Loucy (cell line): ENCODE data around the gene ADAMTS6.
"Not testable (repeated sequence)": the region's sequence is repeated elsewhere in the genome, so short reads cannot be mapped to it uniquely, and the experiment has no call there.

Experiments
- H2AFZ ChIP-seq: fragments of 200-600 bp; sonication (generic); 2 replicates; pipeline ENCODE4 v1.6.0; 2016; ENCODE audit warnings: antibody characterized with exemption, mild to moderate bottlenecking, low read length, moderate library complexity
- H3F3A ChIP-seq: fragments of 200-600 bp; 2 replicates; pipeline ENCODE4 v1.6.0; 2016; ENCODE audit warnings: antibody characterized with exemption, low read depth, mild to moderate bottlenecking
- H3K27me3 ChIP-seq: fragments of 200-600 bp; sonication (generic); 2 replicates; pipeline ENCODE4 v1.6.1; 2014; ENCODE audit warnings: low read length, mild to moderate bottlenecking; ENCODE audit not compliant: insufficient read depth, poor library complexity, severe bottlenecking
- H3K36me3 ChIP-seq: fragments of 200-600 bp; sonication (generic); 2 replicates; pipeline ENCODE4 v1.6.1; 2016; ENCODE audit warnings: low read length; ENCODE audit not compliant: insufficient read depth
- H3K4me1 ChIP-seq: fragments of 200-600 bp; sonication (generic); 2 replicates; pipeline ENCODE4 v1.5.1; 2014; ENCODE audit warnings: low read length, mild to moderate bottlenecking; ENCODE audit not compliant: insufficient read depth, poor library complexity, severe bottlenecking
- H3K4me2 ChIP-seq: fragments of 200-600 bp; sonication (generic); 2 replicates; pipeline ENCODE4 v1.6.0; 2014; ENCODE audit warnings: antibody characterized with exemption, low read length, low read depth, mild to moderate bottlenecking; ENCODE audit not compliant: poor library complexity, severe bottlenecking
- H3K4me3 ChIP-seq: fragments of 200-600 bp; sonication (generic); 2 replicates; pipeline ENCODE4 v1.5.1; 2014; ENCODE audit warnings: low read length, mild to moderate bottlenecking, mixed read lengths; ENCODE audit not compliant: poor library complexity, severe bottlenecking
- H3K79me2 ChIP-seq: fragments of 200-600 bp; sonication (generic); 2 replicates; pipeline ENCODE4 v1.6.1; 2014; ENCODE audit warnings: low read length; ENCODE audit not compliant: insufficient read depth
- H3K9ac ChIP-seq: fragments of 200-600 bp; sonication (generic); 2 replicates; pipeline ENCODE4 v1.6.0; 2014; ENCODE audit warnings: mild to moderate bottlenecking, low read depth, low read length, moderate library complexity; ENCODE audit not compliant: poor library complexity, severe bottlenecking
- H3K9me2 ChIP-seq: fragments of 200-600 bp; sonication (generic); replicated peaks from 2 replicates; pipeline ENCODE4 v1.6.1; 2016; ENCODE audit warnings: low read depth, low read length, mixed read lengths
- H3K9me3 ChIP-seq: fragments of 200-600 bp; sonication (generic); 2 replicates; pipeline ENCODE4 v1.6.1; 2014; ENCODE audit warnings: mild to moderate bottlenecking, antibody characterized with exemption, low read length, low read depth; ENCODE audit not compliant: insufficient read depth
- H4K20me1 ChIP-seq: fragments of 200-600 bp; sonication (generic); 2 replicates; pipeline ENCODE4 v1.6.0; 2014; ENCODE audit warnings: antibody characterized with exemption, low read length, mild to moderate bottlenecking; ENCODE audit not compliant: insufficient read depth, poor library complexity, severe bottlenecking
- EZH2phosphoT487 ChIP-seq: fragments of 200-600 bp; IDR thresholded peaks from 2 replicates; pipeline ENCODE4 v1.6.1; 2018; ENCODE audit warnings: antibody characterized with exemption, mild to moderate bottlenecking, moderate library complexity, borderline replicate concordance
- TF ChIP-seq, protein P1 (sequence below): fragments of 200-600 bp; sonication (generic); conservative IDR thresholded peaks from 2 replicates; pipeline ENCODE4 v1.5.1; 2014; ENCODE audit warnings: mild to moderate bottlenecking, antibody characterized with exemption, low read length

The ADAMTS6 gene

GRCh38 chr5:65383859-65384258 is 97.9 kb downstream of the ADAMTS6 start:
- Histone ChIP-seq H3K9me3 (no peaks in the 10 kb centered on the region), H3K27me3 (no peaks in the 10 kb centered on the region), H3K79me2 (no peaks in the 10 kb centered on the region), H3K9me2 (no peaks in the 10 kb centered on the region), H3K4me1 (no peaks in the 10 kb centered on the region), H2AFZ (no peak overlapping the region), H3K4me3 (no peak overlapping the region), H3K4me2 (no peak overlapping the region), H3K36me3 (no peaks in the 10 kb centered on the region), H3F3A (no peaks in the 10 kb centered on the region), H4K20me1 (no peaks in the 10 kb centered on the region), H3K9ac (no peak overlapping the region)
- TF ChIP-seq, protein P1, sequence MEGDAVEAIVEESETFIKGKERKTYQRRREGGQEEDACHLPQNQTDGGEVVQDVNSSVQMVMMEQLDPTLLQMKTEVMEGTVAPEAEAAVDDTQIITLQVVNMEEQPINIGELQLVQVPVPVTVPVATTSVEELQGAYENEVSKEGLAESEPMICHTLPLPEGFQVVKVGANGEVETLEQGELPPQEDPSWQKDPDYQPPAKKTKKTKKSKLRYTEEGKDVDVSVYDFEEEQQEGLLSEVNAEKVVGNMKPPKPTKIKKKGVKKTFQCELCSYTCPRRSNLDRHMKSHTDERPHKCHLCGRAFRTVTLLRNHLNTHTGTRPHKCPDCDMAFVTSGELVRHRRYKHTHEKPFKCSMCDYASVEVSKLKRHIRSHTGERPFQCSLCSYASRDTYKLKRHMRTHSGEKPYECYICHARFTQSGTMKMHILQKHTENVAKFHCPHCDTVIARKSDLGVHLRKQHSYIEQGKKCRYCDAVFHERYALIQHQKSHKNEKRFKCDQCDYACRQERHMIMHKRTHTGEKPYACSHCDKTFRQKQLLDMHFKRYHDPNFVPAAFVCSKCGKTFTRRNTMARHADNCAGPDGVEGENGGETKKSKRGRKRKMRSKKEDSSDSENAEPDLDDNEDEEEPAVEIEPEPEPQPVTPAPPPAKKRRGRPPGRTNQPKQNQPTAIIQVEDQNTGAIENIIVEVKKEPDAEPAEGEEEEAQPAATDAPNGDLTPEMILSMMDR = no peak
- TF ChIP-seq EZH2phosphoT487 = no peak

DNA sequence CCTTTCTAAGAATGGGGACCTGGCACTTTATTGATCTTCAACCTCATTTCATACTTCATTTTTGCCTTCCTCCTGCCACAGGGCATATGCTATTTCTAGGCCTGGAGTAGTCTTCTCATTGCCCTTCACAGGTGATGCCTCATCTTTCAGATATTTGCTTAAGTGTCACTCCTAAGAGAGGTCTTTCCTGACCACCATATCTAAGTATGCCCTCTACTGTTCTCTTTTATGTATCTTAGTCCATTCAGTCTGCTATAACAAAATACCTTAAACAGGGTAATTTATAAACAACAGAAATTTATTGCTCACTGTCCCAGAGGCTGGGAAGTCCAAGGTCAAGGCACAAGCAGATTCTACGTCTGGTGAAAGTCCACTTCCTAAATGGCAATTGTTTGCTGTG is 99.1 kb downstream of the ADAMTS6 start:
- Histone ChIP-seq H3K27me3 (no peaks in the 10 kb centered on the region), H3K4me2 (no peak overlapping the region), H3K36me3 (no peaks in the 10 kb centered on the region), H3K9me2 (no peaks in the 10 kb centered on the region), H3K4me3 (no peak overlapping the region), H3F3A (no peaks in the 10 kb centered on the region), H2AFZ (no peak overlapping the region), H3K9me3 (no peaks in the 10 kb centered on the region), H3K4me1 (no peaks in the 10 kb centered on the region), H3K79me2 (no peaks in the 10 kb centered on the region), H4K20me1 (no peaks in the 10 kb centered on the region), H3K9ac (no peak overlapping the region)
- TF ChIP-seq, protein P1 = peak; percentile 39; the same call in 1 of the 2 replicates
- TF ChIP-seq EZH2phosphoT487 = no peak

DNA sequence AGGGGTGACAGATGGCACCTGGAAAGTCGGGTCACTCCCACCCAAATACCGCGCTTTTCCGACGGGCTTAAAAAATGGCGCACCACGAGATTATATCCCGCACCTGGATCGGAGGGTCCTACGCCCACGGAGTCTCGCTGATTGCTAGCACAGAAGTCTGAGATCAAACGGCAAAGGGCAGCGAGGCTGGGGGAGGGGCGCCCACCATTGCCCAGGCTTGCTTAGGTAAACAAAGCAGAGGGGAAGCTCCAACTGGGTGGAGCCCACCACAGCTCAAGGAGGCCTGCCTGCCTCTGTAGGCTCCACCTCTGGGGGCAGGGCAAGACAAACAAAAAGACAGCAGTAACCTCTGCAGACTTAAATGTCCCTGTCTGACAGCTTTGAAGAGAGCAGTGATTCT is 111.2 kb downstream of the ADAMTS6 start:
- not testable (repeated sequence) for H3K36me3 ChIP-seq

GRCh38 chr5:65366655-65367054 is 115.1 kb downstream of the ADAMTS6 start:
- H3K9ac ChIP-seq = no peak overlapping the region
- H3K27me3 ChIP-seq = no peaks in the 10 kb centered on the region
- no peaks in the 10 kb centered on the region for H3K36me3 ChIP-seq
- no peak overlapping the region for H2AFZ ChIP-seq
- H3K4me1 ChIP-seq = no peaks in the 10 kb centered on the region
- H4K20me1 ChIP-seq = no peaks in the 10 kb centered on the region
- no peaks in the 10 kb centered on the region for H3K9me2 ChIP-seq
- no peaks in the 10 kb centered on the region for H3K79me2 ChIP-seq
- no peaks in the 10 kb centered on the region for H3K9me3 ChIP-seq
- H3K4me2 ChIP-seq = no peak overlapping the region
- TF ChIP-seq EZH2phosphoT487 = no peak
- TF ChIP-seq, protein P1 = no peak
- no peak overlapping the region for H3K4me3 ChIP-seq
- H3F3A ChIP-seq = no peaks in the 10 kb centered on the region

More for the DNA sequence above, 111.2 kb downstream of the ADAMTS6 start:
- H3K4me2 ChIP-seq, H3K79me2 ChIP-seq, H3K27me3 ChIP-seq, H3K4me1 ChIP-seq, H3K4me3 ChIP-seq, H3K9me2 ChIP-seq, H3K9me3 ChIP-seq, H2AFZ ChIP-seq, H3K9ac ChIP-seq, H3F3A ChIP-seq, H4K20me1 ChIP-seq: not testable (repeated sequence)
